ENCODE measurements around the gene CHRNA5.

Gene CHRNA5

GRCh38 chr15:78603467-78603866, 38.1 kb downstream of the CHRNA5 start:
- TF ChIP-seq REST (IDR thresholded peaks at IDR 0.05; ENCODE audit: insufficient read depth in 1 of 2, low read depth in 2 of 2, low read length in 2 of 2) (no peak), TAF1 (IDR thresholded peaks at IDR 0.05; ENCODE audit: borderline replicate concordance, insufficient read depth, low read length) (no peak), SIN3A (IDR thresholded peaks at IDR 0.05; ENCODE audit: borderline replicate concordance, insufficient read depth, low read length) (no peak), FOXP2 (optimal IDR thresholded peaks at IDR 0.05; ENCODE audit: borderline replicate concordance, extremely low read depth, extremely low read length, insufficient read depth) (no peak), POLR2AphosphoS5 (IDR thresholded peaks at IDR 0.05; ENCODE audit: low read depth, low read length) (no peak)

GRCh38 chr15:78604420-78604819, 39.1 kb downstream of the CHRNA5 start:
- TF ChIP-seq SIN3A (IDR thresholded peaks at IDR 0.05; ENCODE audit: borderline replicate concordance, insufficient read depth, low read length) (no peak), FOXP2 (optimal IDR thresholded peaks at IDR 0.05; ENCODE audit: borderline replicate concordance, extremely low read depth, extremely low read length, insufficient read depth) (no peak), POLR2AphosphoS5 (IDR thresholded peaks at IDR 0.05; ENCODE audit: low read depth, low read length) (no peak), TAF1 (IDR thresholded peaks at IDR 0.05; ENCODE audit: borderline replicate concordance, insufficient read depth, low read length) (no peak), REST (IDR thresholded peaks at IDR 0.05; ENCODE audit: insufficient read depth in 1 of 2, low read depth in 2 of 2, low read length in 2 of 2) (no peak)

DNA sequence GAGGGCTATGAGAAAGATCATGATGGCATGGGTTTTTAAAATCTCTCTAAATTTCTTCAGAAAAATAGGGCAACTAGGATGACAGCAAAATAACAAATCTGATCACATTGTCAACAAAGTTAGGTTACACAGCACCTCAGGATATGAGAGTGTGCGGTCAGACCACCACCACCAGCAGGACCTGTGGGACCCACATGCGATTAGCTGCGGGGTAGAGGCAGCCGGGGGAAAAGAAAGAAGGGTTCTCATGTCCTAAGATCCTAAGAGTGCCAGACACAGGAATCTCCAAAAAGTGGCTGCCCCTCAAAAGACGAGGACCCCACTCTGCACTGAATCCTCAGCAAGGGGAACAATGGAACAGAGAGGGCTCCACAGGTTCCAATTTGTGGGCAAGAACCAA, 39.9 kb downstream of the CHRNA5 start:
- TF ChIP-seq REST (IDR thresholded peaks at IDR 0.05; ENCODE audit: insufficient read depth in 1 of 2, low read depth in 2 of 2, low read length in 2 of 2): no peak
- TF ChIP-seq TAF1 (IDR thresholded peaks at IDR 0.05; ENCODE audit: borderline replicate concordance, insufficient read depth, low read length): no peak
- TF ChIP-seq FOXP2 (optimal IDR thresholded peaks at IDR 0.05; ENCODE audit: borderline replicate concordance, extremely low read depth, extremely low read length, insufficient read depth): no peak
- TF ChIP-seq SIN3A (IDR thresholded peaks at IDR 0.05; ENCODE audit: borderline replicate concordance, insufficient read depth, low read length): no peak
- TF ChIP-seq POLR2AphosphoS5 (IDR thresholded peaks at IDR 0.05; ENCODE audit: low read depth, low read length): no peak

- no peak for TF ChIP-seq SIN3A (IDR thresholded peaks at IDR 0.05; ENCODE audit: borderline replicate concordance, insufficient read depth, low read length)
- TF ChIP-seq FOXP2 (optimal IDR thresholded peaks at IDR 0.05; ENCODE audit: borderline replicate concordance, extremely low read depth, extremely low read length, insufficient read depth): no peak
- TF ChIP-seq POLR2AphosphoS5 (IDR thresholded peaks at IDR 0.05; ENCODE audit: low read depth, low read length): no peak
- TF ChIP-seq REST (IDR thresholded peaks at IDR 0.05; ENCODE audit: insufficient read depth in 1 of 2, low read depth in 2 of 2, low read length in 2 of 2): no peak
- TF ChIP-seq TAF1 (IDR thresholded peaks at IDR 0.05; ENCODE audit: borderline replicate concordance, insufficient read depth, low read length): no peak
These were observed 40.4 kb downstream of the CHRNA5 start for GRCh38 chr15:78605680-78606079.

DNA sequence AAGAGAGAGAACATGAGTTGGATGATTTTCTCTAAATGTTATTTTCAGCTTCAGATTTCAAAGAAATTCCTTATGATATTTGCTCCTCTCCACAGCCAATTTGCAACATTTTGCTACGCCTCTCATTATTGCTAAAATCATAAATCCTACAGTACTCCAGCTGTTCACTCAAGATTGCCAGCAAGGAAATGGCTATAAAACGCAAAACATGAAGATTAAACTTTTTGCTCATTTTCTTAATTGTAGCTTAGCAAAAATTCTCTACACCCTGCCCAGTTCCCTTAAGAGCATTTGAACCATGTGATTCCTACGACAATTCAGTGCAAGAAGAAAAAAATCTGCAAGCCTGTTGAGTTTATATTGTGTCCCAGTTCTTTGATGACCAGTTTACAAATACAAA, 48.7 kb downstream of the CHRNA5 start:
- TF ChIP-seq TAF1 (IDR thresholded peaks at IDR 0.05; ENCODE audit: borderline replicate concordance, insufficient read depth, low read length) (no peak), POLR2AphosphoS5 (IDR thresholded peaks at IDR 0.05; ENCODE audit: low read depth, low read length) (no peak), SIN3A (IDR thresholded peaks at IDR 0.05; ENCODE audit: borderline replicate concordance, insufficient read depth, low read length) (no peak), FOXP2 (optimal IDR thresholded peaks at IDR 0.05; ENCODE audit: borderline replicate concordance, extremely low read depth, extremely low read length, insufficient read depth) (no peak), REST (IDR thresholded peaks at IDR 0.05; ENCODE audit: insufficient read depth in 1 of 2, low read depth in 2 of 2, low read length in 2 of 2) (no peak)
